GM12878 (cell line): ENCODE data around the gene MARCHF9. TPM values are rescaled to one million over a fixed set of nuclear protein-coding genes. Genes with fewer than 3 reads are reported as not detected.

Experiments used
- ATAC-seq: fragments of 200-7000 bp; cut with Tn5 transposase; 3 replicates; pipeline ENCODE4 v1.9.1; 2020; ENCODE audit warnings: mild to moderate bottlenecking, moderate library complexity
- BruUV-seq: library from RNA; stranded (reverse); fragments of 400-500 nt; replicated peaks from 2 replicates; lab custom pipeline; 2021; lab: Mats Ljungman, UMichigan
- CTCF ChIA-PET: fragments of 300-600 bp; sonication (Branson Sonifier 250); formaldehyde crosslinking; extraction: SDS; loops from one replicate; lab custom pipeline; 2021; ENCODE audit warnings: inconsistent platforms; lab: Yijun Ruan, JAX
- POLR2A ChIA-PET: fragments of 350-600 bp; formaldehyde crosslinking; extraction: SDS; loops from one replicate; lab custom pipeline; 2021; ENCODE audit warnings: inconsistent platforms; lab: Charles Lee
- RAD21 ChIA-PET: fragments of 300-600 bp; sonication (Branson Sonifier 250); formaldehyde crosslinking; loops from one replicate; lab custom pipeline; 2023; ENCODE audit warnings: antibody characterized with exemption; ENCODE audit not compliant: unreplicated experiment; lab: Charles Lee
- SMC1A ChIA-PET: fragments of 300-600 bp; sonication (Branson Sonifier 250); formaldehyde crosslinking; loops from one replicate; lab custom pipeline; 2023; ENCODE audit not compliant: unreplicated experiment, uncharacterized antibody; lab: Charles Lee
- DNase-seq: peaks from one replicate; pipeline ENCODE4 v3.0.0-alpha.2; 2011; ENCODE audit warnings: low read depth, low spot score
- FAIRE-seq: peaks from 3 replicates; lab custom pipeline; 2011; peaks lifted over from hg19 to GRCh38; lab: Jason Lieb, UNC
- H2AFZ ChIP-seq: 2 replicates; pipeline ENCODE4 v1.6.0; 2011; ENCODE audit warnings: low read depth, low read length, control low read depth; ENCODE audit not compliant: control insufficient read depth
- H3K27ac ChIP-seq: 2 replicates; pipeline ENCODE4 v1.5.1; 2011; ENCODE audit warnings: control low read depth; ENCODE audit not compliant: control insufficient read depth, insufficient read depth
- H3K27me3 ChIP-seq, 2 experiments: replicated peaks in 1 of 2; 2 replicates each; pipeline versions ENCODE4 v1.6.0 to v1.6.1; 2011; ENCODE audit warnings: low read length in 1 of 2; ENCODE audit not compliant: control insufficient read depth in 2 of 2, insufficient read depth in 2 of 2
- H3K36me3 ChIP-seq, 2 experiments: 2 replicates each; pipeline ENCODE4 v1.5.1; 2011; ENCODE audit warnings: low read length in 1 of 2; ENCODE audit not compliant: control insufficient read depth in 2 of 2, insufficient read depth in 2 of 2
- H3K4me1 ChIP-seq: 2 replicates; pipeline ENCODE4 v1.6.1; 2011; ENCODE audit warnings: mild to moderate bottlenecking, low read length, moderate library complexity, mixed read lengths; ENCODE audit not compliant: control insufficient read depth, insufficient read depth
- H3K4me2 ChIP-seq: 2 replicates; pipeline ENCODE4 v1.6.0; 2011; ENCODE audit warnings: control low read depth; ENCODE audit not compliant: control insufficient read depth, insufficient read depth
- H3K4me3 ChIP-seq: fragments of 200-600 bp; sonication (generic); 2 replicates; pipeline ENCODE4 v1.5.1; 2016
- H3K79me2 ChIP-seq: 2 replicates; pipeline ENCODE4 v1.6.0; 2011; ENCODE audit warnings: low read length; ENCODE audit not compliant: control insufficient read depth, insufficient read depth
- H3K9ac ChIP-seq: 2 replicates; pipeline ENCODE4 v1.8.0; 2011; ENCODE audit warnings: low read length, control low read depth, mixed read lengths; ENCODE audit not compliant: control insufficient read depth, insufficient read depth
- H3K9me3 ChIP-seq: replicated peaks from 3 replicates; pipeline ENCODE4 v1.5.1; 2011; ENCODE audit warnings: mild to moderate bottlenecking, low read length; ENCODE audit not compliant: control insufficient read depth, insufficient read depth
- H4K20me1 ChIP-seq: 2 replicates; pipeline ENCODE4 v1.6.0; 2011; ENCODE audit not compliant: control insufficient read depth, insufficient read depth
- BACH1 ChIP-seq: fragments of 450-650 bp; IDR thresholded peaks from 2 replicates; pipeline ENCODE4 v1.6.1; 2017; ENCODE audit warnings: mild to moderate bottlenecking, borderline replicate concordance
- HDGF ChIP-seq: fragments of 450-650 bp; IDR thresholded peaks from 2 replicates; pipeline ENCODE4 v1.6.1; 2016; ENCODE audit warnings: antibody characterized with exemption
- LARP7 ChIP-seq: fragments of 450-650 bp; IDR thresholded peaks from 2 replicates; pipeline ENCODE4 v1.6.1; 2017; ENCODE audit warnings: mild to moderate bottlenecking
- RFX5 ChIP-seq: IDR thresholded peaks from 2 replicates; pipeline ENCODE4 v1.6.1; 2011; ENCODE audit warnings: low read depth, low read length, improper control_type of control experiment
- SPI1 ChIP-seq: IDR thresholded peaks from 2 replicates; pipeline ENCODE4 v1.6.1; 2011; ENCODE audit warnings: low read depth, mild to moderate bottlenecking, low read length, moderate library complexity, borderline replicate concordance; ENCODE audit not compliant: insufficient read depth
- WRNIP1 ChIP-seq: IDR thresholded peaks from 2 replicates; pipeline ENCODE4 v1.6.1; 2011; ENCODE audit warnings: low read depth, low read length, improper control_type of control experiment, borderline replicate concordance
- WGBS: methylation state at CpG from one replicate; pipeline ENCODE4 v1.1.6; 2016; ENCODE audit warnings: low lambda C conversion rate; ENCODE audit not compliant: insufficient replicate concordance, insufficient coverage; ENCODE audit errors: missing lambda C conversion rate; 5-methylcytosine and 5-hydroxymethylcytosine counted together
- in situ Hi-C: fragments of 300-500 bp; cut with MboI; formaldehyde crosslinking; loops from 9 replicates; pipeline ENCODE4 v1.14.3; 2018; ENCODE audit warnings: mixed read lengths
- intact Hi-C: fragments of 100-400 bp; cut with micrococcal nuclease; formaldehyde crosslinking; loops from one replicate; pipeline ENCODE4 v1.14.2; 2022; ENCODE audit not compliant: unreplicated experiment
- polyA plus RNA-seq, 11 experiments: library from polyadenylated mRNA; depleted of rRNA in 4 of 11; unstranded in 6 of 11; stranded (reverse) in 5 of 11; fragments of >200 nt; fragmentation: Nextera tagmentation in 4 of 11; fragmentation: Illumina TruSeq in 1 of 11; extraction: Ambion mirVana in 4 of 11; extraction: Trizol in 1 of 11; gene quantifications; 1 replicate in 1 of 11; 2 replicates in 10 of 11; pipeline versions ENCODE4 v1.2.1 to v1.2.3, GENCODE V29; 2011 to 2016; ENCODE audit warnings: inconsistent platforms in 2 of 11, missing spikeins in 2 of 11, low read depth in 1 of 11
- total RNA-seq, 4 experiments: library from RNA; depleted of rRNA in 3 of 4; stranded (reverse); fragments of >200 nt in 3 of 4; fragmentation: Illumina TruSeq in 1 of 4; extraction: Trizol in 1 of 4; gene quantifications; 2 replicates each; pipeline versions ENCODE4 v1.2.1 to v1.2.3, GENCODE V29; 2013 to 2021
- TF ChIP-seq, protein P1 (sequence below): fragments of 450-650 bp; IDR thresholded peaks from 2 replicates; pipeline ENCODE4 v1.6.1; 2017; ENCODE audit warnings: mild to moderate bottlenecking
- TF ChIP-seq, protein P2 (sequence below): fragments of 450-650 bp; IDR thresholded peaks from 2 replicates; pipeline ENCODE4 v1.6.1; 2017; ENCODE audit warnings: low read depth, mild to moderate bottlenecking, moderate library complexity
- TF ChIP-seq, protein P3 (sequence below): fragments of 450-650 bp; formaldehyde crosslinking; IDR thresholded peaks from 2 replicates; pipeline ENCODE4 v1.5.0; 2022; ENCODE audit warnings: mild to moderate bottlenecking, missing genetic modification characterization

The MARCHF9 gene
- total and polyA plus RNA-seq, 10 of the 15 experiments (the other 5 are each of a cell fraction or from before 2014, with no cell fraction given), result 2.4 to 29.3 (median 13.0) TPM

DNA sequence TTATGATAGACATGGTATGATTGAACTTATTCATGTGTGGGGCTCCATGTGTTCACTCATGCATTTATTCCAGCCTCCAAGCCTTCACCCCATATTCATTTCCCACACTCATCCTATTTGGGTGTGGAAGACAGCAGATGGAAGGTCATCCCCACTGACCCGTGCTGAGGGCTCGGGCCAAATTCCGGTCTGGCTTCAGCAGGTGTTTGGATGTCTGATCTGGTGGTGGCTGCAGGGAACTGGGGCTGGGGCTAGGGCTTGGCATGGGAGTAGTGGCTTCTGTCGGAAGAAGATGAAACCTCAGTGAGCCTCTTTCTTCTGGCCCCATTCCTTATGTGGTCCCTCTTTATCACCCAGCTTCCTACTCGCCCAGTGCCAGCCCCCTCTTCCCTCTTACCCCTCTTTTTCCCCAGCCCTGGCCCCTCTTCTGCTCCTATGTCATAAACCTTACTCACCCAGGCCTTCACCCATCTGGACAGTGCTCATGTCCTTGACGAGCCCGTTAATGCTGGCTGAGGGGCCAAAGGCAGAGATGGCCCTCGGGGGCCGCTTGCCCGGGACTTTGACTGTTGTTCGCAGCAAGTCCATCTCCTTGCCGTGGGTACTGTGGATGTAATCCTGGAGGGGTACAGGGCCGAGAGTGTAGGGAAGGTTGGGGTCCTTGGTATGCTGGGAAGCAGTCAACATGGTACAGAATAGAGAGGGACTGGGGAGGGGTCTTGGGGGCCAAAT, 24.4 kb upstream of the MARCHF9 start:
- ChIA-PET CTCF (no interaction called here), RAD21 (interaction anchor here (0.5 kb wide), 1 partner anchor 466 kb away, joined by 4 read pairs; no protein-coding TSS in a partner anchor), POLR2A (no interaction called here), SMC1A (no interaction called here)
- no peak for ATAC-seq
- BruUV-seq, result no TSS peak
- Histone ChIP-seq H3K9ac (no peak overlapping the region), H3K36me3 (peaks cover 8 to 12% of the 10 kb centered on the region in 2 experiments), H3K9me3 (no peaks in the 10 kb centered on the region), H2AFZ (no peak overlapping the region), H4K20me1 (no peaks in the 10 kb centered on the region), H3K4me2 (no peak overlapping the region), H3K4me1 (no peaks in the 10 kb centered on the region), H3K79me2 (no peaks in the 10 kb centered on the region), H3K27ac (no peak overlapping the region), H3K27me3 (no peaks in the 10 kb centered on the region), H3K4me3 (no peak overlapping the region)
- DNase-seq, result no peak
- 96% methylated on average over 13 of the region's 13 CpGs for WGBS
- intact Hi-C loops (no loop called here), in situ Hi-C loops (no loop called here)
- FAIRE-seq, result no peak
- TF ChIP-seq SPI1, result no peak
- TF ChIP-seq, protein P1, sequence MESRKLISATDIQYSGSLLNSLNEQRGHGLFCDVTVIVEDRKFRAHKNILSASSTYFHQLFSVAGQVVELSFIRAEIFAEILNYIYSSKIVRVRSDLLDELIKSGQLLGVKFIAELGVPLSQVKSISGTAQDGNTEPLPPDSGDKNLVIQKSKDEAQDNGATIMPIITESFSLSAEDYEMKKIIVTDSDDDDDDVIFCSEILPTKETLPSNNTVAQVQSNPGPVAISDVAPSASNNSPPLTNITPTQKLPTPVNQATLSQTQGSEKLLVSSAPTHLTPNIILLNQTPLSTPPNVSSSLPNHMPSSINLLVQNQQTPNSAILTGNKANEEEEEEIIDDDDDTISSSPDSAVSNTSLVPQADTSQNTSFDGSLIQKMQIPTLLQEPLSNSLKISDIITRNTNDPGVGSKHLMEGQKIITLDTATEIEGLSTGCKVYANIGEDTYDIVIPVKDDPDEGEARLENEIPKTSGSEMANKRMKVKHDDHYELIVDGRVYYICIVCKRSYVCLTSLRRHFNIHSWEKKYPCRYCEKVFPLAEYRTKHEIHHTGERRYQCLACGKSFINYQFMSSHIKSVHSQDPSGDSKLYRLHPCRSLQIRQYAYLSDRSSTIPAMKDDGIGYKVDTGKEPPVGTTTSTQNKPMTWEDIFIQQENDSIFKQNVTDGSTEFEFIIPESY, result no peak
- TF ChIP-seq, protein P2, sequence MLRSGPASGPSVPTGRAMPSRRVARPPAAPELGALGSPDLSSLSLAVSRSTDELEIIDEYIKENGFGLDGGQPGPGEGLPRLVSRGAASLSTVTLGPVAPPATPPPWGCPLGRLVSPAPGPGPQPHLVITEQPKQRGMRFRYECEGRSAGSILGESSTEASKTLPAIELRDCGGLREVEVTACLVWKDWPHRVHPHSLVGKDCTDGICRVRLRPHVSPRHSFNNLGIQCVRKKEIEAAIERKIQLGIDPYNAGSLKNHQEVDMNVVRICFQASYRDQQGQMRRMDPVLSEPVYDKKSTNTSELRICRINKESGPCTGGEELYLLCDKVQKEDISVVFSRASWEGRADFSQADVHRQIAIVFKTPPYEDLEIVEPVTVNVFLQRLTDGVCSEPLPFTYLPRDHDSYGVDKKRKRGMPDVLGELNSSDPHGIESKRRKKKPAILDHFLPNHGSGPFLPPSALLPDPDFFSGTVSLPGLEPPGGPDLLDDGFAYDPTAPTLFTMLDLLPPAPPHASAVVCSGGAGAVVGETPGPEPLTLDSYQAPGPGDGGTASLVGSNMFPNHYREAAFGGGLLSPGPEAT, result no peak
- no peak for TF ChIP-seq LARP7
- TF ChIP-seq WRNIP1, result no peak
- TF ChIP-seq RFX5, result no peak
- TF ChIP-seq HDGF, result no peak
- TF ChIP-seq, protein P3, sequence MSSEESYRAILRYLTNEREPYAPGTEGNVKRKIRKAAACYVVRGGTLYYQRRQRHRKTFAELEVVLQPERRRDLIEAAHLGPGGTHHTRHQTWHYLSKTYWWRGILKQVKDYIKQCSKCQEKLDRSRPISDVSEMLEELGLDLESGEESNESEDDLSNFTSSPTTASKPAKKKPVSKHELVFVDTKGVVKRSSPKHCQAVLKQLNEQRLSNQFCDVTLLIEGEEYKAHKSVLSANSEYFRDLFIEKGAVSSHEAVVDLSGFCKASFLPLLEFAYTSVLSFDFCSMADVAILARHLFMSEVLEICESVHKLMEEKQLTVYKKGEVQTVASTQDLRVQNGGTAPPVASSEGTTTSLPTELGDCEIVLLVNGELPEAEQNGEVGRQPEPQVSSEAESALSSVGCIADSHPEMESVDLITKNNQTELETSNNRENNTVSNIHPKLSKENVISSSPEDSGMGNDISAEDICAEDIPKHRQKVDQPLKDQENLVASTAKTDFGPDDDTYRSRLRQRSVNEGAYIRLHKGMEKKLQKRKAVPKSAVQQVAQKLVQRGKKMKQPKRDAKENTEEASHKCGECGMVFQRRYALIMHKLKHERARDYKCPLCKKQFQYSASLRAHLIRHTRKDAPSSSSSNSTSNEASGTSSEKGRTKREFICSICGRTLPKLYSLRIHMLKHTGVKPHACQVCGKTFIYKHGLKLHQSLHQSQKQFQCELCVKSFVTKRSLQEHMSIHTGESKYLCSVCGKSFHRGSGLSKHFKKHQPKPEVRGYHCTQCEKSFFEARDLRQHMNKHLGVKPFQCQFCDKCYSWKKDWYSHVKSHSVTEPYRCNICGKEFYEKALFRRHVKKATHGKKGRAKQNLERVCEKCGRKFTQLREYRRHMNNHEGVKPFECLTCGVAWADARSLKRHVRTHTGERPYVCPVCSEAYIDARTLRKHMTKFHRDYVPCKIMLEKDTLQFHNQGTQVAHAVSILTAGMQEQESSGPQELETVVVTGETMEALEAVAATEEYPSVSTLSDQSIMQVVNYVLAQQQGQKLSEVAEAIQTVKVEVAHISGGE (CRISPR knock-in tag), result no peak
- TF ChIP-seq BACH1, result no peak
